Measurements from ENCODE around the gene INAFM2. TPM values are rescaled to one million over a fixed set of nuclear protein-coding genes. Genes with fewer than 3 reads are reported as not detected.

Gene INAFM2
- total RNA-seq, 3 donors from 2014 or later = 15.6 to 120 (median 21.1) TPM

DNA sequence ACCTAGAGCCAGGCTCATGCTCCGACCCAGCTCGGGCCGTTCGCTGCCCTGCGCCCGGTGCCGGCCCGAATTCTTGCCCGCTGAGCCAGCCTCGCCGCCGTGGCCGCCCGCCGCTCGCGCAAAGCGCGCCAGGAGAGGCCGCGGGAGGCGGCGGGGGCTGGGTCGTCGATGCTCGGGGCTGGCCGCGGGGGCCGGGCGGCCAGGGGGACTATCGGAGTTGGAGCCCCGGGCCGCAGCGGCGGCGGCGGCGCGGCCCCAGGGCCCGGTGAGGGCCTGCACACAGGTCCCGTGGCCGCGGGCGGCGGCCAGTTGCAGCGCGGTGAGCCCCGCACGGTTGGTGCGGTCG is 41.7 kb upstream of the INAFM2 start:
- Histone ChIP-seq H3K4me3 (no peak overlapping the region), H3K9me3 (no peaks in the 10 kb centered on the region), H3K36me3 (ENCODE audit: low read depth) (no peaks in the 10 kb centered on the region), H3K4me1 (ENCODE audit: low read depth) (peaks cover 30% of the 10 kb centered on the region)
- ATAC-seq (no peak), DNase-seq (no peak)
- intact Hi-C loops (cut with DNase I, micrococcal nuclease) = no loop called here
- TF ChIP-seq CTCF (IDR thresholded peaks at IDR 0.05) = no peak

GRCh38 chr15:40282147-40282868 is 41.2 kb upstream of the INAFM2 start:
- Histone ChIP-seq H3K9me3 (no peaks in the 10 kb centered on the region), H3K4me3 (no peak overlapping the region), H3K36me3 (ENCODE audit: low read depth) (no peaks in the 10 kb centered on the region), H3K4me1 (ENCODE audit: low read depth) (peaks cover 30% of the 10 kb centered on the region)
- ATAC-seq (peak; percentile 71), DNase-seq (peak; percentile 51 to 74 (median 74))
- TF ChIP-seq CTCF (IDR thresholded peaks at IDR 0.05) = peak; percentile 29
- intact Hi-C loops (cut with DNase I, micrococcal nuclease) = no loop called here

DNA sequence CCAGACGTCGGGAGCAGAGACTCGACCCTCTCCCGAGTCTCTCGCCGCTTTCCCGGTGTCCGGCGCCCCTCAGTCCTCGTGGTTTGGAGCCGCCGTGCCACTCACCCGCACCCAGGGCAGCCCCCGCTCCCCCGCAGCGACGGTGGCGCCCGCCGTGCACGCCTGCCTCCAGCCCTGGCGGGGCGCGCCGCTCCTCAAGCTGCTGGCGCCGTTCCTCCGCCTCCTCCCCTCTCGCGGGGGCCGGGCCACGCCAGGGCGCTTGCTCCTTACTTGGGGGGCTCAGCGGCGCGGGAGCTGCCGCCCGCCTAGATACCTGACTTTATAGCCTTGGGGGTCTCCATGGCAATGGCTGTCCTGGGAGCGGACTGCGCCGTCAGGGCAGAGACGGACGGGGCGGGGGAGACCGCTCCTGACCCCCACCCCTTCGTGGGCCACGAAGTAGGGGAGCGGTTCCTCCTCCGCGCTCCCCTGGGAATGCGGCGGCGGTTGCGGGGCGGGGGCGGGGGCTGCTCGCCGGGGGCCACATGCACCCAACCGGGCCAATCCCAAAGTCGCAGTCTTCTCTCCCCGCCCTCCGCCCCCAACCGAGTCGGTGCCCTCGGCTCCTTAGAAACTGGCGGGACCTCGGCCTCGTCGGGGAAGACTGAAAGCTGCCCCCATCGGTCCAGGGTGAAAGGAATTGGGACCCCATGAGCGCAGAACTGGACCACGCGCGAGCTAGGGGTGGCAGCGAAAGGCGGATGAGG is 40.5 kb upstream of the INAFM2 start, which contains the start of gene ANKRD63:
TSS of gene ANKRD63 (minus strand) at position 196 of the 746 bp plus-strand sequence. CDS start 478 bp downstream, outside the sequence.
- Histone ChIP-seq H3K4me1 (ENCODE audit: low read depth) (peaks cover 30% of the 10 kb centered on the region), H3K36me3 (ENCODE audit: low read depth) (no peaks in the 10 kb centered on the region), H3K9me3 (no peaks in the 10 kb centered on the region), H3K4me3 (no peak within 1 kb of the TSS)
- intact Hi-C loops (cut with DNase I, micrococcal nuclease) = no loop called here
- ATAC-seq = peak; percentile 41
- TF ChIP-seq CTCF (IDR thresholded peaks at IDR 0.05) = no peak
- peak in 2 of 3 donors; percentile 50 to 58 for DNase-seq

DNA sequence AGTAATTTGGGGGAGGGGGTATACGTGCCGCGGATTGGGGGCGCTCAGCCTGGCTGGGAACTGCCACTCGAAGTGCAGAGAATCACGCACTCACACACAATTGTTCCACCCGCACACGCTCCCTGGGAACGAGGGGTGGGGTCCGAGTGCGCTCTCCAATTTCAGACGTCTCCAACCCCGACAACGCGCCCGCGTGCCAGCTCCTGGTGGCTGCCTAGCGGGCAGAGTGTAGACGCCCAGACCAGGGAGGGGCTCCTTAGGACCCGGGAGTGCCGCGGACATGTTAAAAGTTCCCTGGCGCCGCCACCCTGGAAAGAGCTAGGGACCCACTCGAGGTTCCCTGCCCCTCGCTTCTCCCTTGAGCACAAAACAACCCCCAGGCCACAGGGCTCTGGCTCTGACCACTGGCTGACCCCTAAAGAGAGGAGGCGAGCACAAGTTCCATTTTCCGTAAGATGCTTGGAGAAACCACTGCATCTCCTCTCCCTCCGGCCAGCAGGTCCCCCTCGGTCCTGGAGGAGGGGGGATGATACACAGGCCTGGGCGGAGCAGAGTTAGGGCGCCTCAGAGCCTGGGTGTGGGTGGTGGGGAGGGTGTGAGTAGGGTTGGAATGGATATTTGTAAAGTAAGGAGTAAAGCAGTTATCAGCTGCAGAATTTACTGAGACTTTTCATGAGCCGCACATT is 39.7 kb upstream of the INAFM2 start:
- H3K4me3 ChIP-seq = no peak overlapping the region
- DNase-seq (no peak), ATAC-seq (no peak)
- intact Hi-C loops (cut with DNase I, micrococcal nuclease) = no loop called here
- H3K9me3 ChIP-seq = no peaks in the 10 kb centered on the region
- peaks cover 30% of the 10 kb centered on the region for H3K4me1 ChIP-seq (ENCODE audit: low read depth)
- TF ChIP-seq CTCF (IDR thresholded peaks at IDR 0.05) = no peak
- no peaks in the 10 kb centered on the region for H3K36me3 ChIP-seq (ENCODE audit: low read depth)

- peaks cover 30% of the 10 kb centered on the region for H3K4me1 ChIP-seq (ENCODE audit: low read depth)
- TF ChIP-seq CTCF (IDR thresholded peaks at IDR 0.05) = no peak
- H3K4me3 ChIP-seq = no peak overlapping the region
- intact Hi-C loops (cut with DNase I, micrococcal nuclease) = no loop called here
- no peaks in the 10 kb centered on the region for H3K9me3 ChIP-seq
- DNase-seq = no peak
- no peak for ATAC-seq
- H3K36me3 ChIP-seq (ENCODE audit: low read depth) = no peaks in the 10 kb centered on the region
Observed at GRCh38 chr15:40285151-40285550, 38.3 kb upstream of the INAFM2 start.

Measured in mucosa of descending colon (tissue), 3 donors.